A673 (cell line): ENCODE data around the gene PTPA. TPM values are rescaled to one million over a fixed set of nuclear protein-coding genes. Genes with fewer than 3 reads are reported as not detected.

Experiments used
- BruUV-seq: library from RNA; stranded (reverse); fragments of 400-500 nt; replicated peaks from 2 replicates; lab custom pipeline; 2021; lab: Mats Ljungman, UMichigan
- CTCF ChIA-PET: fragments of 300-600 bp; sonication (Branson Sonifier 250); formaldehyde crosslinking; loops from one replicate; lab custom pipeline; 2022; ENCODE audit warnings: antibody characterized with exemption; lab: Charles Lee
- POLR2A ChIA-PET: fragments of 300-600 bp; sonication (Branson Sonifier 250); formaldehyde crosslinking; loops from one replicate; lab custom pipeline; 2022; ENCODE audit warnings: antibody characterized with exemption; ENCODE audit not compliant: low non-redundant PET; lab: Charles Lee
- DNase-seq: peaks from one replicate; pipeline ENCODE4 v3.0.0-alpha.2; 2015; ENCODE audit warnings: low spot score
- H3K27ac ChIP-seq: fragments of 200-600 bp; sonication (generic); 2 replicates; pipeline ENCODE4 v1.5.1; 2016; ENCODE audit warnings: mixed run types, low read depth, mild to moderate bottlenecking, mixed read lengths, antibody characterized with exemption, low read length; ENCODE audit not compliant: poor library complexity, severe bottlenecking
- H3K27me3 ChIP-seq: fragments of 200-600 bp; sonication (generic); replicated peaks from 2 replicates; pipeline ENCODE4 v1.6.1; 2017; ENCODE audit warnings: mixed run types, low read depth, mild to moderate bottlenecking, mixed read lengths, antibody characterized with exemption, low read length; ENCODE audit not compliant: insufficient read depth, poor library complexity
- H3K36me3 ChIP-seq: fragments of 200-600 bp; sonication (generic); 2 replicates; pipeline ENCODE4 v1.6.1; 2016; ENCODE audit warnings: mixed run types, mild to moderate bottlenecking, mixed read lengths, antibody characterized with exemption, low read length; ENCODE audit not compliant: insufficient read depth, poor library complexity, severe bottlenecking
- H3K4me1 ChIP-seq: fragments of 200-600 bp; sonication (generic); 2 replicates; pipeline ENCODE4 v1.6.1; 2017; ENCODE audit warnings: mixed run types, mild to moderate bottlenecking, mixed read lengths, antibody characterized with exemption, low read length; ENCODE audit not compliant: insufficient read depth, poor library complexity, severe bottlenecking
- H3K4me3 ChIP-seq: fragments of 200-600 bp; sonication (generic); 2 replicates; pipeline ENCODE4 v1.5.1; 2016; ENCODE audit warnings: low read depth, mixed run types, mild to moderate bottlenecking, mixed read lengths, low read length; ENCODE audit not compliant: poor library complexity, severe bottlenecking
- H3K9me3 ChIP-seq: fragments of 200-600 bp; sonication (generic); 2 replicates; pipeline ENCODE4 v1.6.1; 2016; ENCODE audit warnings: mixed run types, low read depth, mild to moderate bottlenecking, mixed read lengths, antibody characterized with exemption, low read length; ENCODE audit not compliant: poor library complexity, severe bottlenecking
- CTCF ChIP-seq: fragments of 300-800, 200-600 bp; sonication (generic); conservative IDR thresholded peaks from 2 replicates; pipeline ENCODE4 v1.5.1; 2017; ENCODE audit warnings: low read depth, mild to moderate bottlenecking, antibody characterized with exemption, low read length, moderate library complexity, mixed read lengths
- EZH2 ChIP-seq: fragments of 200-600 bp; sonication (generic); IDR thresholded peaks from 2 replicates; pipeline ENCODE4 v1.6.1; 2017; ENCODE audit warnings: borderline replicate concordance, low read depth, mild to moderate bottlenecking, mixed read lengths, antibody characterized with exemption, low read length; ENCODE audit not compliant: poor library complexity, severe bottlenecking
- intact Hi-C: fragments of 100-400 bp; cut with micrococcal nuclease; formaldehyde crosslinking; loops from one replicate; pipeline ENCODE4 v1.10.0; 2022; ENCODE audit not compliant: unreplicated experiment
- total RNA-seq: library from RNA; stranded (reverse); gene quantifications from 2 replicates; pipeline ENCODE4 v1.2.3, GENCODE V29; 2021

The PTPA gene
- total RNA-seq, 1 experiment from 2014 or later: 157 TPM

- Histone ChIP-seq H3K36me3 (peaks cover 13% of the 10 kb centered on the region), H3K27me3 (no peaks in the 10 kb centered on the region), H3K27ac (peak overlapping the region; percentile 83), H3K4me3 (peak overlapping the region; percentile 82), H3K9me3 (no peaks in the 10 kb centered on the region), H3K4me1 (peaks cover 15% of the 10 kb centered on the region)
- TSS peak; percentile 61 for BruUV-seq
- TF ChIP-seq CTCF (no peak), EZH2 (no peak)
- no peak for DNase-seq
- ChIA-PET CTCF (interaction anchor here (0.7 kb wide), 1 partner anchor 53 kb away, joined by 3 read pairs; the partner anchor contains the start of gene SH3GLB2), POLR2A (no interaction called here)
- intact Hi-C loops: loop anchor here (2.0 kb wide), 1 partner anchor 29 kb away; the partner anchor contains the start of genes CRAT and PTPA
These were observed 29.8 kb upstream of the PTPA start for GRCh38 chr9:129081388-129081904.

- Histone ChIP-seq H3K9me3 (no peaks in the 10 kb centered on the region), H3K4me1 (peaks cover 15% of the 10 kb centered on the region), H3K27ac (no peak overlapping the region), H3K36me3 (peaks cover 27% of the 10 kb centered on the region), H3K4me3 (no peak overlapping the region), H3K27me3 (no peaks in the 10 kb centered on the region)
- TF ChIP-seq EZH2: no peak
- TF ChIP-seq CTCF: no peak
- POLR2A ChIA-PET: no interaction called here
- CTCF ChIA-PET: no interaction called here
- intact Hi-C loops: no loop called here
- no TSS peak for BruUV-seq
- DNase-seq: no peak
These were observed 27.1 kb upstream of the PTPA start for GRCh38 chr9:129084087-129084486.

GRCh38 chr9:129089246-129089645, 22.0 kb upstream of the PTPA start:
- TF ChIP-seq CTCF (no peak), EZH2 (no peak)
- H3K27me3 ChIP-seq: no peaks in the 10 kb centered on the region
- ChIA-PET POLR2A (no interaction called here), CTCF (no interaction called here)
- no peak for DNase-seq
- H3K4me3 ChIP-seq: no peak overlapping the region
- H3K4me1 ChIP-seq: no peaks in the 10 kb centered on the region
- intact Hi-C loops: no loop called here
- H3K9me3 ChIP-seq: no peaks in the 10 kb centered on the region
- peaks cover 36% of the 10 kb centered on the region for H3K36me3 ChIP-seq
- no peak overlapping the region for H3K27ac ChIP-seq
- BruUV-seq: no TSS peak
